HuH-7 (cell line): ENCODE measurements around the gene SCYL3.

Experiments used
- DNase-seq: peaks from one replicate; pipeline ENCODE4 v3.0.0; 2011; ENCODE audit warnings: low spot score

The SCYL3 gene

GRCh38 chr1:169900571-169900970, 6.9 kb upstream of the SCYL3 start:
- DNase-seq = no peak

GRCh38 chr1:169899519-169900217, 6.0 kb upstream of the SCYL3 start:
- DNase-seq = no peak

- no peak for DNase-seq
Measured at GRCh38 chr1:169896013-169896412, 2.3 kb upstream of the SCYL3 start.

- DNase-seq = no peak
Measured at GRCh38 chr1:169894424-169895145, 889 bp upstream of the SCYL3 start.

- DNase-seq = no peak
Measured at GRCh38 chr1:169892927-169893644, 610 bp downstream of the SCYL3 start.

- DNase-seq = no peak
Measured at GRCh38 chr1:169892176-169892926, 1.3 kb downstream of the SCYL3 start.

GRCh38 chr1:169891539-169891885, 2.2 kb downstream of the SCYL3 start:
- no peak for DNase-seq

GRCh38 chr1:169890761-169891538, 2.7 kb downstream of the SCYL3 start:
- DNase-seq = peak; percentile 46

- DNase-seq = no peak
Measured at GRCh38 chr1:169889871-169890270, 3.8 kb downstream of the SCYL3 start.

- DNase-seq = no peak
Measured at GRCh38 chr1:169886931-169887330, 6.8 kb downstream of the SCYL3 start.

GRCh38 chr1:169886422-169886821, 7.3 kb downstream of the SCYL3 start:
- DNase-seq = no peak

- no peak for DNase-seq
Measured at GRCh38 chr1:169885207-169885606, 8.5 kb downstream of the SCYL3 start.

- DNase-seq = no peak
Measured at GRCh38 chr1:169884634-169885033, 9.1 kb downstream of the SCYL3 start.

GRCh38 chr1:169882039-169882511, 11.6 kb downstream of the SCYL3 start:
- DNase-seq = no peak

GRCh38 chr1:169879034-169879840, 14.5 kb downstream of the SCYL3 start:
- no peak for DNase-seq

- DNase-seq = no peak
Measured at GRCh38 chr1:169878498-169878897, 15.2 kb downstream of the SCYL3 start.

- no peak for DNase-seq
Measured at GRCh38 chr1:169877800-169878491, 15.8 kb downstream of the SCYL3 start.

GRCh38 chr1:169874229-169874628, 19.5 kb downstream of the SCYL3 start:
- DNase-seq = no peak

- no peak for DNase-seq
Measured at GRCh38 chr1:169873582-169874199, 20.0 kb downstream of the SCYL3 start.

GRCh38 chr1:169872906-169873305, 20.8 kb downstream of the SCYL3 start:
- no peak for DNase-seq
